Thyroid gland (tissue), 4 donors: Measurements from ENCODE around the gene MICOS13.

Experiments used
- CTCF ChIP-seq, 6 experiments: fragments of 200-600 bp in 3 of 6; fragments of 450-650 bp in 3 of 6; sonication (generic) in 3 of 6; IDR thresholded peaks; one replicate each; pipeline ENCODE4 v1.5.1; 2016 to 2019; ENCODE audit warnings: antibody characterized with exemption in 6 of 6, mild to moderate bottlenecking in 2 of 6, inconsistent platforms in 1 of 6, moderate library complexity in 1 of 6
- POLR2A ChIP-seq, 2 donors: fragments of 450-650 bp; IDR thresholded peaks; one replicate each; pipeline ENCODE4 v1.6.1; 2017; ENCODE audit warnings: antibody characterized with exemption in 2 of 2, mild to moderate bottlenecking in 2 of 2, moderate library complexity in 1 of 2

- TF ChIP-seq CTCF (IDR thresholded peaks at IDR 0.05): no peak
- TF ChIP-seq POLR2A (IDR thresholded peaks at IDR 0.05): no peak
Measured at GRCh38 chr19:5711713-5712161, 31.4 kb upstream of the MICOS13 start.
